Neuronal stem cell (in vitro differentiated cells): ENCODE measurements around the gene EXOC3L4.

Experiments
- DNase-seq: peaks from one replicate; pipeline ENCODE4 v3.0.0-alpha.2; 2013; ENCODE audit warnings: low spot score
- H2AFZ ChIP-seq: one replicate; pipeline ENCODE4 v1.6.1; 2013; ENCODE audit warnings: mild to moderate bottlenecking, low read length, inconsistent platforms
- H2AK5ac ChIP-seq: 2 replicates; pipeline ENCODE4 v1.6.1; 2013; ENCODE audit warnings: low read depth, mild to moderate bottlenecking, inconsistent platforms, low read length, moderate library complexity, mixed read lengths
- H2BK120ac ChIP-seq: 2 replicates; pipeline ENCODE4 v1.6.1; 2013; ENCODE audit warnings: low read depth, mild to moderate bottlenecking, inconsistent platforms, low read length, moderate library complexity, mixed read lengths
- H2BK12ac ChIP-seq: one replicate; pipeline ENCODE4 v1.6.1; 2013; ENCODE audit warnings: low read length, inconsistent platforms
- H2BK15ac ChIP-seq: 2 replicates; pipeline ENCODE4 v1.6.1; 2013; ENCODE audit warnings: mild to moderate bottlenecking, low read length, inconsistent platforms, mixed read lengths
- H2BK5ac ChIP-seq: one replicate; pipeline ENCODE4 v1.6.1; 2013; ENCODE audit warnings: inconsistent platforms, mild to moderate bottlenecking, low read length, moderate library complexity
- H3K14ac ChIP-seq: one replicate; pipeline ENCODE4 v1.6.1; 2013; ENCODE audit warnings: low read length, inconsistent platforms
- H3K18ac ChIP-seq: 2 replicates; pipeline ENCODE4 v1.6.1; 2013; ENCODE audit warnings: low read length, inconsistent platforms
- H3K23ac ChIP-seq: 2 replicates; pipeline ENCODE4 v1.6.1; 2013; ENCODE audit warnings: low read depth, mild to moderate bottlenecking, mixed read lengths, low read length, inconsistent platforms; ENCODE audit not compliant: poor library complexity
- H3K27ac ChIP-seq: replicated peaks from 3 replicates; pipeline ENCODE4 v1.5.1; 2013; ENCODE audit warnings: low read length, inconsistent platforms
- H3K27me3 ChIP-seq, 3 experiments: 2 replicates each; pipeline ENCODE4 v1.6.1; 2013; ENCODE audit warnings: low read length in 3 of 3, mild to moderate bottlenecking in 2 of 3, inconsistent platforms in 1 of 3, low read depth in 1 of 3, mixed read lengths in 1 of 3, moderate library complexity in 1 of 3; ENCODE audit not compliant: control insufficient read depth in 3 of 3, insufficient read depth in 3 of 3
- H3K36me3 ChIP-seq, 2 donors: replicated peaks in 1 of 2; 2 replicates each; pipeline ENCODE4 v1.6.1; 2013; ENCODE audit warnings: low read length in 2 of 2; ENCODE audit not compliant: control insufficient read depth in 2 of 2, insufficient read depth in 2 of 2
- H3K4ac ChIP-seq: 2 replicates; pipeline ENCODE4 v1.6.1; 2013; ENCODE audit warnings: inconsistent platforms, mild to moderate bottlenecking, low read length, moderate library complexity
- H3K4me1 ChIP-seq, 2 donors: 1 replicate in 1 of 2; 2 replicates in 1 of 2; pipeline ENCODE4 v1.6.1; 2013; ENCODE audit warnings: low read length in 2 of 2, low read depth in 1 of 2; ENCODE audit not compliant: control insufficient read depth in 2 of 2, insufficient read depth in 1 of 2
- H3K4me2 ChIP-seq: one replicate; pipeline ENCODE4 v1.6.1; 2013; ENCODE audit warnings: mild to moderate bottlenecking, low read length, inconsistent platforms; ENCODE audit not compliant: insufficient read depth, poor library complexity, severe bottlenecking
- H3K4me3 ChIP-seq, 2 donors: 2 replicates each; pipeline ENCODE4 v1.5.1; 2013; ENCODE audit warnings: low read length in 2 of 2, mild to moderate bottlenecking in 2 of 2, inconsistent platforms in 1 of 2, moderate library complexity in 1 of 2
- H3K79me1 ChIP-seq: one replicate; pipeline ENCODE4 v1.6.1; 2013; ENCODE audit warnings: low read depth, mild to moderate bottlenecking, inconsistent platforms, low read length, moderate library complexity
- H3K9ac ChIP-seq: one replicate; pipeline ENCODE4 v1.6.1; 2013; ENCODE audit warnings: mild to moderate bottlenecking, low read depth, low read length, inconsistent platforms; ENCODE audit not compliant: poor library complexity
- H3K9me3 ChIP-seq, 2 donors: replicated peaks in 1 of 2; 2 replicates each; pipeline versions ENCODE3 to v1.6.1; 2013; ENCODE audit warnings: low read length in 2 of 2, mild to moderate bottlenecking in 2 of 2, inconsistent platforms in 1 of 2, low read depth in 1 of 2, mixed read lengths in 1 of 2, moderate library complexity in 1 of 2; ENCODE audit not compliant: control insufficient read depth in 2 of 2, insufficient read depth in 1 of 2
- H4K8ac ChIP-seq: one replicate; pipeline ENCODE4 v1.6.1; 2013; ENCODE audit warnings: low read depth, mild to moderate bottlenecking, inconsistent platforms, low read length, moderate library complexity
- H4K91ac ChIP-seq: one replicate; pipeline ENCODE4 v1.6.1; 2013; ENCODE audit warnings: low read length, low read depth, mild to moderate bottlenecking, inconsistent platforms; ENCODE audit not compliant: poor library complexity
- WGBS, 2 donors: extraction: QIAGEN DNeasy Blood & Tissue Kit; methylation state at CpG; one replicate each; pipeline ENCODE4 v1.1.7; 2013; ENCODE audit warnings: missing lambda C conversion rate in 2 of 2, mixed read lengths in 1 of 2; ENCODE audit not compliant: insufficient read length in 2 of 2, insufficient replicate concordance in 1 of 2; ENCODE audit errors: extremely low coverage in 2 of 2; 5-methylcytosine and 5-hydroxymethylcytosine counted together

The EXOC3L4 gene

GRCh38 chr14:103104654-103105452, 10.3 kb downstream of the EXOC3L4 start:
- Histone ChIP-seq H3K27ac (no peak overlapping the region), H2BK12ac (peak overlapping the region; percentile 89), H3K9me3 (no peaks in the 10 kb centered on the region), H3K9ac (no peak overlapping the region), H2BK5ac (peak overlapping the region; percentile 10), H2AFZ (peak overlapping the region; percentile 5), H3K4me3 (peak overlapping the region in 1 of 2 donors; percentile 53), H3K23ac (peak overlapping the region; percentile 87), H3K4me2 (peak overlapping the region; percentile 48), H3K27me3 (peaks cover 6 to 40% (median 33%) of the 10 kb centered on the region in 3 experiments), H3K4ac (peak overlapping the region; percentile 94), H4K91ac (peak overlapping the region; percentile 69), H2BK120ac (peak overlapping the region; percentile 39), H4K8ac (peak overlapping the region; percentile 75), H3K79me1 (no peaks in the 10 kb centered on the region), H3K36me3 (no peaks in the 10 kb centered on the region), H2AK5ac (peak overlapping the region; percentile 94), H3K14ac (peak overlapping the region; percentile 11), H3K18ac (peak overlapping the region; percentile 90), H2BK15ac (peak overlapping the region; percentile 91), H3K4me1 (peaks cover 5 to 22% of the 10 kb centered on the region in 2 donors)
- DNase-seq = no peak
- WGBS, 2 donors = no CpG with 5 or more reads among the region's 59 CpGs

DNA sequence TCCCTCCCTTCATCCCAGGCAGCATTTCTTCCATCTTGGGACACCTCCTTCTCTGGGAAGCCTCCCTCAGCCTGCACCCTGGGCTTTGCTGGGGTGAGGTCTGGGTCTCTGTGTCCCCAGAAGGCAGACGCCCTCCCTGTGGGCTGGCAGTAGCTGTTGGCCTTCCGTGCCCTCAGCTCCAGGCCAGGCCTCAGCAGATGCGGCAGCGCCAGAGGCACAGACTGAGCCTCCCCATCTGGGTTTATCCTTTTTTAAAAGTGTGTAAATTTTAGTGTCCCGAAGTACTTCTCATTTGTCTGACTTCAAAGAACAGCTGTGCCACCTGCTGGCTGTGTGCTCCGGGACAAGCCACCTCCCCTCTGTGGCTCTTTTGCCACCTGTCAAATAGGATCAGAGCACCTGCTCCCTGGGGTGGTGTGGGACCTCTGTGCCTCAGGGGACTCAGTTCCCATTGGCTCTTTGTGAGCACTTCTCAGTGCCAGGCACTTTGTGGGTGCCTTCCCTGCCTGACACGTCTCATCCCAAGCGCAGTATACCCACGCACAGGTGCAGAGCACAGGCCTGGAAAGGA, 11.1 kb downstream of the EXOC3L4 start:
- Histone ChIP-seq H3K4me2 (no peak overlapping the region), H4K91ac (no peak overlapping the region), H2BK120ac (no peak overlapping the region), H3K18ac (peak overlapping the region; percentile 33), H3K23ac (peak overlapping the region; percentile 1), H3K27me3 (peaks cover 6 to 41% (median 33%) of the 10 kb centered on the region in 3 experiments), H2BK5ac (no peak overlapping the region), H2BK15ac (peak overlapping the region; percentile 42), H3K4ac (peak overlapping the region; percentile 94), H3K79me1 (no peaks in the 10 kb centered on the region), H2BK12ac (no peak overlapping the region), H3K9me3 (no peaks in the 10 kb centered on the region), H3K14ac (peak overlapping the region; percentile 11), H4K8ac (no peak overlapping the region), H3K4me1 (peaks cover 13 to 26% of the 10 kb centered on the region in 2 donors), H3K36me3 (no peaks in the 10 kb centered on the region), H3K9ac (no peak overlapping the region), H2AK5ac (peak overlapping the region; percentile 94), H3K4me3 (no peak overlapping the region), H2AFZ (no peak overlapping the region), H3K27ac (no peak overlapping the region)
- no CpG with 5 or more reads among the region's 9 CpGs for WGBS, 2 donors
- DNase-seq = no peak

DNA sequence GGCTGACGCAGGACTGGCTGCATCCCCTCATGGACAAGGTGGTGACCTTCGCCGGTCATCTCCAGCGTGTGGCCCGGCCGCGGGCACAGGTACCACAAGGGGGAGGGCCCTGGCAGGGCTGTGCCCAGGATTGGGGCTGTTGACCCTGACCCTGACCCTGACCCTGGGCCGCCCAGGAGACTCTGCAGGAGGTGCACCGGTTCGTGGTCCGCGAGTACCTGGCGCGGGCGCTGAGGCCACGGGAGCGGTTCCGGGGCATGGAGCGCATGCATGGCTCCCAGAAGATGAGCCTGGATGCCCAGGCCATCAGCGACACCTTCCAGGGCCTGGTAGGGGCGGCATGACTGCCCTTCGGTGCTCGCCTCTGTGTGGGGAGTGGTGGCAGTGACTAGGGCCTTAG, 12.9 kb downstream of the EXOC3L4 start:
- Histone ChIP-seq H4K91ac (no peak overlapping the region), H2AK5ac (peak overlapping the region; percentile 30), H3K18ac (peak overlapping the region; percentile 1), H3K23ac (no peak overlapping the region), H3K4me2 (no peak overlapping the region), H3K36me3 (no peaks in the 10 kb centered on the region), H3K9me3 (no peaks in the 10 kb centered on the region), H3K4me1 (peaks cover 17 to 35% of the 10 kb centered on the region in 2 donors), H2BK120ac (no peak overlapping the region), H3K4me3 (no peak overlapping the region), H3K14ac (peak overlapping the region; percentile 56), H2BK5ac (no peak overlapping the region), H4K8ac (no peak overlapping the region), H3K27ac (no peak overlapping the region), H3K9ac (no peak overlapping the region), H3K79me1 (no peaks in the 10 kb centered on the region), H2BK15ac (peak overlapping the region; percentile 74), H3K27me3 (peaks cover 6 to 33% (median 29%) of the 10 kb centered on the region in 3 experiments), H2AFZ (no peak overlapping the region), H2BK12ac (peak overlapping the region; percentile 84), H3K4ac (no peak overlapping the region)
- WGBS, 2 donors = no CpG with 5 or more reads among the region's 23 CpGs
- no peak for DNase-seq
